ENCODE measurements around the gene C4BPB. TPM values are rescaled to one million over a fixed set of nuclear protein-coding genes. Genes with fewer than 3 reads are reported as not detected.

Gene C4BPB
- total RNA-seq, 1 experiment from 2014 or later = not detected

DNA sequence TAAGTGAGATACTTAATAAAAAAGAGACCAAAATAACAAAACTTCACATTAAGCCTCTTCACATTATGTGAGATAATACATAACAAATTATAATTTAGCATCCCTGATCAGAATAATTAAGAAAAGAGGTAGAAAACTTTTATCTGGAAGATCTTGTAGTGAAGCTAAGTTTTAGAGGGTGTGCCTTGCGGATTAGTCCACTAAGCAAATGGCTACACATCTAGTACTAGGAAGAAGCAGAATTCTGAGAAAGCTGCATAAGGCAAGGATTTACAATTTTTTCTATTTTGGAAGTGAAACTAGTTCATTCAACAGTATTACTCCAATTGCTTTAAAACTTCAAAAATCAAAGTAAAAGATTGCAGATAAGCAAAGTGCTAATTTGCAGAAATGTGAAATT is 41.2 kb upstream of the C4BPB start:
- Histone ChIP-seq H2BK15ac (ENCODE audit: low read depth, low read length) (no peak overlapping the region), H2BK120ac (ENCODE audit: low read depth, low read length, poor library complexity, severe bottlenecking) (no peak overlapping the region), H3K23me2 (ENCODE audit: insufficient read length, low read depth, low read length, poor library complexity, severe bottlenecking) (peaks cover 7% of the 10 kb centered on the region), H3T11ph (ENCODE audit: low read length) (no peak overlapping the region), H2BK12ac (ENCODE audit: insufficient read length, low read depth, low read length) (no peak overlapping the region), H3K9ac (ENCODE audit: extremely low read depth, insufficient read length, low read length) (no peak overlapping the region), H3K79me1 (ENCODE audit: insufficient read depth, low read depth, low read length, poor library complexity, severe bottlenecking) (no peaks in the 10 kb centered on the region), H3K4me1 (ENCODE audit: insufficient read depth, low read length) (peaks cover 3% of the 10 kb centered on the region; the same call in 1 of the 2 replicates), H2BK20ac (ENCODE audit: low read depth, low read length, poor library complexity, severe bottlenecking) (no peak overlapping the region), H4K91ac (ENCODE audit: insufficient read length, low read depth, low read length) (no peak overlapping the region), H2BK5ac (ENCODE audit: insufficient read length, low read length) (no peak overlapping the region), H3K27me3 (ENCODE audit: insufficient read depth, low read length) (no peaks in the 10 kb centered on the region), H3K56ac (ENCODE audit: insufficient read length, low read depth, low read length) (no peak overlapping the region), H4K8ac (replicated peaks; ENCODE audit: insufficient read length, low read depth, low read length) (no peak overlapping the region), H3K14ac (ENCODE audit: insufficient read depth, low read length) (no peak overlapping the region), H3K79me2 (ENCODE audit: insufficient read depth, low read length) (peaks cover 10% of the 10 kb centered on the region; the same call in 1 of the 2 replicates), H2AK5ac (ENCODE audit: insufficient read length, low read length) (no peak overlapping the region), H3K9me3 (ENCODE audit: control insufficient read depth, low read depth, low read length) (no peaks in the 10 kb centered on the region), H3K18ac (ENCODE audit: insufficient read length, low read depth, low read length) (no peak overlapping the region), H3K4me2 (ENCODE audit: insufficient read depth, insufficient read length, low read length) (no peak overlapping the region), H3K23ac (ENCODE audit: insufficient read length, low read depth, low read length) (no peak overlapping the region), H4K20me1 (ENCODE audit: control insufficient read depth, insufficient read depth, insufficient read length) (no peaks in the 10 kb centered on the region), H3K4ac (ENCODE audit: low read depth, low read length) (no peak overlapping the region), H2AFZ (ENCODE audit: low read length) (no peak overlapping the region), H3K27ac (ENCODE audit: insufficient read length, low read depth, low read length) (no peak overlapping the region), H4K5ac (ENCODE audit: insufficient read length, low read depth, low read length) (no peak overlapping the region)
- TF ChIP-seq, protein P1, sequence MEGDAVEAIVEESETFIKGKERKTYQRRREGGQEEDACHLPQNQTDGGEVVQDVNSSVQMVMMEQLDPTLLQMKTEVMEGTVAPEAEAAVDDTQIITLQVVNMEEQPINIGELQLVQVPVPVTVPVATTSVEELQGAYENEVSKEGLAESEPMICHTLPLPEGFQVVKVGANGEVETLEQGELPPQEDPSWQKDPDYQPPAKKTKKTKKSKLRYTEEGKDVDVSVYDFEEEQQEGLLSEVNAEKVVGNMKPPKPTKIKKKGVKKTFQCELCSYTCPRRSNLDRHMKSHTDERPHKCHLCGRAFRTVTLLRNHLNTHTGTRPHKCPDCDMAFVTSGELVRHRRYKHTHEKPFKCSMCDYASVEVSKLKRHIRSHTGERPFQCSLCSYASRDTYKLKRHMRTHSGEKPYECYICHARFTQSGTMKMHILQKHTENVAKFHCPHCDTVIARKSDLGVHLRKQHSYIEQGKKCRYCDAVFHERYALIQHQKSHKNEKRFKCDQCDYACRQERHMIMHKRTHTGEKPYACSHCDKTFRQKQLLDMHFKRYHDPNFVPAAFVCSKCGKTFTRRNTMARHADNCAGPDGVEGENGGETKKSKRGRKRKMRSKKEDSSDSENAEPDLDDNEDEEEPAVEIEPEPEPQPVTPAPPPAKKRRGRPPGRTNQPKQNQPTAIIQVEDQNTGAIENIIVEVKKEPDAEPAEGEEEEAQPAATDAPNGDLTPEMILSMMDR (conservative IDR thresholded peaks at IDR 0.05) = no peak
- DNase-seq = no peak
- peaks cover 13 to 28% (median 20%) of the 10 kb centered on the region in 3 experiments for H3K36me3 Mint-ChIP-seq (ENCODE audit: insufficient read depth in 1 of 3, low read depth in 3 of 3)
- peak overlapping the region in 1 of 3 experiments; percentile 44; a peak in 1 of 7 replicates for H3K27ac Mint-ChIP-seq
- peak overlapping the region in 1 of 2 experiments; percentile 28; a peak in 1 of 5 replicates for H3K4me3 Mint-ChIP-seq
- peaks cover 0 to under 1% of the 10 kb centered on the region in 2 experiments; a peak in 2 of 5 replicates for H3K9me3 Mint-ChIP-seq
- peaks cover 40 to 42% of the 10 kb centered on the region in 2 experiments for H3K4me1 Mint-ChIP-seq
- no peaks in the 10 kb centered on the region for H3K27me3 Mint-ChIP-seq (ENCODE audit: low read depth)
- WGBS (ENCODE audit: extremely low coverage, insufficient read length, low lambda C conversion rate) = no CpG with 5 or more reads among the region's 1 CpG
